Measurements from ENCODE around the gene HOXD3. TPM values are rescaled to one million over a fixed set of nuclear protein-coding genes. Genes with fewer than 3 reads are reported as not detected.

The HOXD3 gene
- total RNA-seq, 1 donor from 2014 or later: not detected

GRCh38 chr2:176199902-176200301, 42.8 kb downstream of the HOXD3 start:
- intact Hi-C loops (cut with micrococcal nuclease): no loop called here

- intact Hi-C loops (cut with micrococcal nuclease): no loop called here
Measured at GRCh38 chr2:176200971-176201370, 43.9 kb downstream of the HOXD3 start.

GRCh38 chr2:176202491-176202890, 45.4 kb downstream of the HOXD3 start:
- intact Hi-C loops (cut with micrococcal nuclease): no loop called here

GRCh38 chr2:176205126-176205525, 48.0 kb downstream of the HOXD3 start:
- intact Hi-C loops (cut with micrococcal nuclease): no loop called here

GRCh38 chr2:176206136-176206535, 49.0 kb downstream of the HOXD3 start:
- intact Hi-C loops (cut with micrococcal nuclease): no loop called here

GRCh38 chr2:176206682-176207081, 49.6 kb downstream of the HOXD3 start:
- intact Hi-C loops (cut with micrococcal nuclease): no loop called here

GRCh38 chr2:176211110-176211509, 54.0 kb downstream of the HOXD3 start:
- intact Hi-C loops (cut with micrococcal nuclease): no loop called here

GRCh38 chr2:176212276-176212675, 55.2 kb downstream of the HOXD3 start:
- intact Hi-C loops (cut with micrococcal nuclease): no loop called here

GRCh38 chr2:176213406-176213805, 56.3 kb downstream of the HOXD3 start:
- intact Hi-C loops (cut with micrococcal nuclease): no loop called here

Other genes starting within 250 kb of the HOXD3 start
- 34.9 and 35.6 TPM in 2 replicates for gene LNPK, start 155.0 kb upstream of the HOXD3 start, total RNA-seq
- not detected in 2 replicates for gene EVX2, start 73.3 kb upstream of the HOXD3 start, total RNA-seq
- not detected in 2 replicates for gene HOXD13, start 64.6 kb upstream of the HOXD3 start, total RNA-seq
- not detected in 2 replicates for gene HOXD12, start 57.5 kb upstream of the HOXD3 start, total RNA-seq
- gene HOXD11, start 50.0 kb upstream of the HOXD3 start, total RNA-seq: not detected in 2 replicates
- gene HOXD10, start 40.5 kb upstream of the HOXD3 start, total RNA-seq: not detected in 2 replicates
- not detected in 2 replicates for gene HOXD9, start 34.6 kb upstream of the HOXD3 start, total RNA-seq
- gene HOXD8, start 27.6 kb upstream of the HOXD3 start, total RNA-seq: not detected in 2 replicates
- gene HOXD4, start 5.8 kb upstream of the HOXD3 start, total RNA-seq: not detected in 2 replicates
- not detected in 2 replicates for gene HOXD1, start 31.4 kb downstream of the HOXD3 start, total RNA-seq
- 12.8 and 14.6 TPM in 2 replicates for gene MTX2, start 112.1 kb downstream of the HOXD3 start, total RNA-seq